ENCODE data around the gene ZNF430.

- TF ChIP-seq CTCF (IDR thresholded peaks at IDR 0.05) (no peak), POLR2AphosphoS5 (IDR thresholded peaks at IDR 0.05; ENCODE audit: insufficient read depth in 1 of 2, low read depth in 1 of 2) (no peak)
These were observed 67.4 kb downstream of the ZNF430 start for GRCh38 chr19:21087871-21088270.

Measured in vagina (tissue), 2 donors.